ENCODE data around the gene GHR.

The GHR gene

GRCh38 chr5:42517164-42517563, 93.9 kb downstream of the GHR start:
- DNase-seq: no peak

GRCh38 chr5:42518595-42519221, 95.5 kb downstream of the GHR start:
- DNase-seq: no peak

GRCh38 chr5:42520203-42520602, 97.0 kb downstream of the GHR start:
- no peak for DNase-seq

GRCh38 chr5:42520957-42521356, 97.7 kb downstream of the GHR start:
- no peak for DNase-seq

GRCh38 chr5:42521406-42521805, 98.2 kb downstream of the GHR start:
- no peak for DNase-seq

GRCh38 chr5:42522783-42523182, 99.5 kb downstream of the GHR start:
- DNase-seq: no peak

GRCh38 chr5:42526179-42526578, 102.9 kb downstream of the GHR start:
- no peak for DNase-seq

GRCh38 chr5:42531611-42532010, 108.4 kb downstream of the GHR start:
- DNase-seq: no peak

GRCh38 chr5:42542106-42542505, 118.9 kb downstream of the GHR start:
- no peak for DNase-seq

- no peak for DNase-seq
Measured at GRCh38 chr5:42543774-42544173, 120.5 kb downstream of the GHR start.

- no peak for DNase-seq
Measured at GRCh38 chr5:42545038-42545437, 121.8 kb downstream of the GHR start.

- DNase-seq: no peak
Measured at GRCh38 chr5:42547141-42547540, 123.9 kb downstream of the GHR start.

- no peak for DNase-seq
Measured at GRCh38 chr5:42547894-42548293, 124.7 kb downstream of the GHR start.

- no peak for DNase-seq
Measured at GRCh38 chr5:42552597-42552996, 129.4 kb downstream of the GHR start.

GRCh38 chr5:42553461-42553860, 130.2 kb downstream of the GHR start:
- DNase-seq: no peak

- DNase-seq: no peak
Measured at GRCh38 chr5:42555010-42555409, 131.8 kb downstream of the GHR start.

- DNase-seq: no peak
Measured at GRCh38 chr5:42555797-42556196, 132.6 kb downstream of the GHR start.

GRCh38 chr5:42557689-42558088, 134.4 kb downstream of the GHR start:
- DNase-seq: no peak

GRCh38 chr5:42561656-42562055, 138.4 kb downstream of the GHR start:
- DNase-seq: no peak

GRCh38 chr5:42564689-42565356, 141.6 kb downstream of the GHR start:
- no peak for DNase-seq

- no peak for DNase-seq
Measured at GRCh38 chr5:42566652-42567295, 143.5 kb downstream of the GHR start.

- no peak for DNase-seq
Measured at GRCh38 chr5:42569325-42569724, 146.1 kb downstream of the GHR start.

GRCh38 chr5:42569953-42570548, 146.8 kb downstream of the GHR start:
- no peak for DNase-seq

All from activated gamma-delta T cell (primary cell).